Astrocyte (in vitro differentiated cells and primary cell): ENCODE data around the gene VWA5B1. TPM values are rescaled to one million over a fixed set of nuclear protein-coding genes. Genes with fewer than 3 reads are reported as not detected.

Experiments
- DNase-seq: peaks from one replicate; pipeline ENCODE4 v3.0.0-alpha.2; 2010; ENCODE audit warnings: low read depth
- FAIRE-seq: peaks from 2 replicates; lab custom pipeline; 2011; peaks lifted over from hg19 to GRCh38; lab: Jason Lieb, UNC
- H2AFZ ChIP-seq: 2 replicates; pipeline ENCODE4 v1.6.0; 2012; ENCODE audit warnings: low read depth, low read length, inconsistent platforms
- H3K27ac ChIP-seq: 2 replicates; pipeline ENCODE4 v1.5.1; 2011; ENCODE audit warnings: low read depth, low read length, inconsistent platforms
- H3K27me3 ChIP-seq: 2 replicates; pipeline ENCODE4 v1.6.0; 2011; ENCODE audit warnings: low read length, inconsistent platforms; ENCODE audit not compliant: insufficient read depth
- H3K36me3 ChIP-seq: 2 replicates; pipeline ENCODE4 v1.5.1; 2011; ENCODE audit warnings: low read length, inconsistent platforms; ENCODE audit not compliant: insufficient read depth
- H3K4me1 ChIP-seq: 2 replicates; pipeline ENCODE4 v1.5.1; 2011; ENCODE audit warnings: low read length, inconsistent platforms; ENCODE audit not compliant: insufficient read depth
- H3K4me2 ChIP-seq: 2 replicates; pipeline ENCODE4 v1.6.0; 2012; ENCODE audit warnings: low read length, inconsistent platforms
- H3K4me3 ChIP-seq: 2 replicates; pipeline ENCODE4 v1.5.1; 2011; ENCODE audit warnings: low read depth, mild to moderate bottlenecking, low read length, inconsistent platforms; ENCODE audit not compliant: insufficient read depth
- H3K79me2 ChIP-seq: 2 replicates; pipeline ENCODE4 v1.6.0; 2012; ENCODE audit warnings: mild to moderate bottlenecking, low read length, inconsistent platforms; ENCODE audit not compliant: insufficient read depth
- H3K9ac ChIP-seq: 2 replicates; pipeline ENCODE4 v1.6.0; 2012; ENCODE audit warnings: mild to moderate bottlenecking, low read length, inconsistent platforms
- H3K9me3 ChIP-seq: 2 replicates; pipeline ENCODE4 v1.5.1; 2012; ENCODE audit warnings: low read depth, mild to moderate bottlenecking, low read length, inconsistent platforms; ENCODE audit not compliant: insufficient read depth
- H4K20me1 ChIP-seq: 2 replicates; pipeline ENCODE4 v1.6.0; 2012; ENCODE audit warnings: low read length, inconsistent platforms; ENCODE audit not compliant: insufficient read depth
- H3K27ac Mint-ChIP-seq: one replicate; pipeline ENCODE4 v1.8.0; 2021; ENCODE audit warnings: mild to moderate bottlenecking, mixed read lengths; ENCODE audit not compliant: unreplicated experiment
- H3K27me3 Mint-ChIP-seq: one replicate; pipeline ENCODE4 v1.8.0; 2021; ENCODE audit warnings: low read depth, mixed read lengths; ENCODE audit not compliant: unreplicated experiment
- H3K36me3 Mint-ChIP-seq: one replicate; pipeline ENCODE4 v1.8.0; 2021; ENCODE audit warnings: low read depth, mixed read lengths; ENCODE audit not compliant: unreplicated experiment
- H3K4me1 Mint-ChIP-seq: one replicate; pipeline ENCODE4 v1.8.0; 2021; ENCODE audit warnings: low read depth, mixed read lengths; ENCODE audit not compliant: unreplicated experiment
- H3K4me3 Mint-ChIP-seq: one replicate; pipeline ENCODE4 v1.8.0; 2021; ENCODE audit warnings: mild to moderate bottlenecking, moderate library complexity, mixed read lengths; ENCODE audit not compliant: unreplicated experiment
- H3K9me3 Mint-ChIP-seq: one replicate; pipeline ENCODE4 v1.8.0; 2021; ENCODE audit warnings: mild to moderate bottlenecking, mixed read lengths; ENCODE audit not compliant: unreplicated experiment
- EZH2 ChIP-seq: IDR thresholded peaks from 2 replicates; pipeline ENCODE4 v1.6.1; 2012; ENCODE audit warnings: mild to moderate bottlenecking, low read length, inconsistent platforms; ENCODE audit not compliant: insufficient read depth
- total RNA-seq: library from RNA; stranded (reverse); gene quantifications from 2 replicates; pipeline ENCODE4 v1.2.1, GENCODE V29; 2021
- TF ChIP-seq, protein P1 (sequence below): IDR thresholded peaks from 2 replicates; pipeline ENCODE4 v1.5.1; 2011; ENCODE audit warnings: low read depth, mild to moderate bottlenecking, inconsistent platforms, low read length, moderate library complexity; ENCODE audit not compliant: insufficient read depth

The VWA5B1 gene
- total RNA-seq, 1 donor from 2014 or later: not detected

DNA sequence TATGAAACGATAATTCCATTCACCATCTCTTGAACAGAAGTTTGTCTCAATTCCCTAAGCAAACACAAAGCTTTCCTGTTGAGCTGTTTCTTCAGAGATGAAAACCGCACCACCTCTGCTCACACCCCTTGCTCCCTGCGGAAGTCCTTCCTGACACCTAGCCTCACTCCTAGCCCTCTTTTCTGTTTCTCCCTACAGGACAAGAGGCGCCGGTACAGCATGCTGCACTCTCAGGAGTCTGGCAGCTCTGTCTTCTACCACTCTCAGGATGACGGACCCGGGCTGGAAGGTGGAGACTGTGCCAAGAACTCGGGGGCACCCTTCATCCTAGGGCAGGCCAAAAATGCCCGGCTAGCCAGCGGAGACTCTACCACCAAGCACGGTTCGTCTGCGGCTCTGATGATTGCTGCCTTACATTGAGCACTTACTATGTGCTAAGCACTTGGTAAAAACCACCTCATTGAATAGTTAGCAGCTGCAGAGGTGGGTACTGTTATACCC lies 45.5 kb downstream of the VWA5B1 start:
- Histone ChIP-seq H3K79me2 (no peaks in the 10 kb centered on the region), H3K36me3 (no peaks in the 10 kb centered on the region), H4K20me1 (no peaks in the 10 kb centered on the region), H3K9ac (no peak overlapping the region), H3K4me1 (no peaks in the 10 kb centered on the region), H2AFZ (no peak overlapping the region), H3K9me3 (no peaks in the 10 kb centered on the region), H3K27ac (no peak overlapping the region), H3K27me3 (peaks cover 10% of the 10 kb centered on the region), H3K4me2 (no peak overlapping the region), H3K4me3 (no peak overlapping the region)
- no peak for FAIRE-seq
- Mint-ChIP-seq H3K9me3 (no peaks in the 10 kb centered on the region), H3K27me3 (peaks cover 64% of the 10 kb centered on the region), H3K36me3 (no peaks in the 10 kb centered on the region), H3K4me3 (no peak overlapping the region), H3K27ac (no peak overlapping the region), H3K4me1 (no peaks in the 10 kb centered on the region)
- no peak for DNase-seq
- TF ChIP-seq, protein P1, sequence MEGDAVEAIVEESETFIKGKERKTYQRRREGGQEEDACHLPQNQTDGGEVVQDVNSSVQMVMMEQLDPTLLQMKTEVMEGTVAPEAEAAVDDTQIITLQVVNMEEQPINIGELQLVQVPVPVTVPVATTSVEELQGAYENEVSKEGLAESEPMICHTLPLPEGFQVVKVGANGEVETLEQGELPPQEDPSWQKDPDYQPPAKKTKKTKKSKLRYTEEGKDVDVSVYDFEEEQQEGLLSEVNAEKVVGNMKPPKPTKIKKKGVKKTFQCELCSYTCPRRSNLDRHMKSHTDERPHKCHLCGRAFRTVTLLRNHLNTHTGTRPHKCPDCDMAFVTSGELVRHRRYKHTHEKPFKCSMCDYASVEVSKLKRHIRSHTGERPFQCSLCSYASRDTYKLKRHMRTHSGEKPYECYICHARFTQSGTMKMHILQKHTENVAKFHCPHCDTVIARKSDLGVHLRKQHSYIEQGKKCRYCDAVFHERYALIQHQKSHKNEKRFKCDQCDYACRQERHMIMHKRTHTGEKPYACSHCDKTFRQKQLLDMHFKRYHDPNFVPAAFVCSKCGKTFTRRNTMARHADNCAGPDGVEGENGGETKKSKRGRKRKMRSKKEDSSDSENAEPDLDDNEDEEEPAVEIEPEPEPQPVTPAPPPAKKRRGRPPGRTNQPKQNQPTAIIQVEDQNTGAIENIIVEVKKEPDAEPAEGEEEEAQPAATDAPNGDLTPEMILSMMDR: no peak
- no peak for TF ChIP-seq EZH2

DNA sequence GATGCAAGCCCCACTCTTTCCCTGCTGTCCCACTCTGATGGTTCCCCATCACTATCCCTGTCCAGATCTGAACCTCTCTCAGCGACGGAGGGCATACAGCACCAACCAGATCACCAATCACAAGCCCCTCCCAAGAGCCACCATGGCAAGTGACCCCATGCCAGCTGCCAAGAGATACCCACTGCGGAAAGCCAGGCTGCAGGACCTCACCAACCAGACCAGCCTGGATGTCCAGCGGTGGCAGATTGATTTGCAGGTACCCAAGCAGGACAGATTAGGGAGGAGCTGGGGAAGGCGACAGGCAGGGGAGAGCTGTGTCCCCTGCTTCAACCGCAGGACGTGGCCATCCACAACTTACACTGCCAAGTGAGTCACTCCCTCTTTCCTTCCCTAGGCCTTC lies 46.9 kb downstream of the VWA5B1 start:
- Mint-ChIP-seq H3K27ac (no peak overlapping the region), H3K4me3 (no peak overlapping the region), H3K36me3 (no peaks in the 10 kb centered on the region), H3K27me3 (peaks cover 59% of the 10 kb centered on the region), H3K9me3 (no peaks in the 10 kb centered on the region), H3K4me1 (no peaks in the 10 kb centered on the region)
- Histone ChIP-seq H3K4me2 (no peak overlapping the region), H3K9me3 (no peaks in the 10 kb centered on the region), H3K4me3 (no peak overlapping the region), H3K36me3 (no peaks in the 10 kb centered on the region), H2AFZ (no peak overlapping the region), H3K27ac (no peak overlapping the region), H3K9ac (no peak overlapping the region), H3K4me1 (no peaks in the 10 kb centered on the region), H3K79me2 (no peaks in the 10 kb centered on the region), H4K20me1 (no peaks in the 10 kb centered on the region), H3K27me3 (peaks cover 4% of the 10 kb centered on the region)
- FAIRE-seq (no peak), DNase-seq (no peak)
- no peak for TF ChIP-seq EZH2
- TF ChIP-seq, protein P1: no peak

DNA sequence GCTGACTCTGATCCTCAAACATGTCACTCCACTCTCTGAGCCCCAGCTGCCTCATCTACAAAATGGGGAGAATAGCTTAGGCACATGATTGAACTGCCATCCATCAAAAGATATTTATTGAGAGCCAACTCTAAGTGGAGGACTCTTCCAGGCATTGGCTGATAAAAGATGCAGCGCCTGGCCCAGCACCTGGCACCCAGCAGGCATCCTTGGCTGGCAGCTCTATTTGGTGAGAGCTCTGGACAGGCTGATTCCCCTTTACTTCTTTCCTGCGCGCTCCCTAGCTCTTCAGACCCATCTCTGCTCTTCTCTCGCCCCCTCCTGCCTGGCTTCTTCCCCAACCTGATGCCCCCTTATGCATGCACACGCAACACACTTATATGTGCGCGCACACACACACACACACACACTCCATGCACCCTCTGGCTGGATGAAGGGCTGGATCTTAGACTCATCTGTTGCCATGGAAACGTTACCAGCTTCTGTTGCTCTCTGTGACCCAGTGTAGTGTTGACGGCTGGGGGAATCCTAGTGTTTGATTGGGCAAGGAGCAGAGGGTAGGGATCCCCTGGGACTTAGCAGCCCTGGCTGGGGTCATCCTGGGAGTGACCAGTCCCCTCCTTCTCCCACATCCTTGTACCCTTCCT lies 49.3 kb downstream of the VWA5B1 start:
- no peak overlapping the region for H3K27ac ChIP-seq
- DNase-seq (no peak), FAIRE-seq (no peak)
- Mint-ChIP-seq H3K27me3 (peaks cover 57% of the 10 kb centered on the region), H3K9me3 (no peaks in the 10 kb centered on the region), H3K4me3 (no peak overlapping the region), H3K27ac (no peak overlapping the region), H3K36me3 (no peaks in the 10 kb centered on the region), H3K4me1 (no peaks in the 10 kb centered on the region)
- no peak overlapping the region for H2AFZ ChIP-seq
- H3K4me2 ChIP-seq: no peak overlapping the region
- H4K20me1 ChIP-seq: no peaks in the 10 kb centered on the region
- no peak overlapping the region for H3K4me3 ChIP-seq
- no peak overlapping the region for H3K9ac ChIP-seq
- H3K79me2 ChIP-seq: no peaks in the 10 kb centered on the region
- no peaks in the 10 kb centered on the region for H3K4me1 ChIP-seq
- H3K9me3 ChIP-seq: no peaks in the 10 kb centered on the region
- no peak for TF ChIP-seq EZH2
- TF ChIP-seq, protein P1: no peak
- H3K36me3 ChIP-seq: no peaks in the 10 kb centered on the region
- peaks cover 8% of the 10 kb centered on the region for H3K27me3 ChIP-seq
